Tibial artery (tissue), 4 donors: ENCODE data around the gene ZC3H12C.

Experiments used
- DNase-seq, 2 donors: peaks; one replicate each; pipeline ENCODE4 v3.0.0-alpha.2; 2019
- H3K27ac ChIP-seq, 2 donors: fragments of 200-600 bp; sonication (generic) in 1 of 2; 1 replicate in 1 of 2; 2 replicates in 1 of 2; pipeline ENCODE4 v1.5.1; 2018 to 2019; ENCODE audit warnings: mild to moderate bottlenecking in 1 of 2
- H3K27me3 ChIP-seq, 2 donors: fragments of 200-600 bp; sonication (generic) in 1 of 2; one replicate each; pipeline versions ENCODE4 v1.5.1 to v1.6.0; 2016 to 2019
- H3K36me3 ChIP-seq, 3 donors: fragments of 200-600 bp; sonication (generic) in 2 of 3; one replicate each; pipeline ENCODE4 v1.5.1; 2016 to 2019; ENCODE audit warnings: mild to moderate bottlenecking in 2 of 3
- H3K4me1 ChIP-seq, 4 donors: fragments of 200-600 bp; sonication (generic) in 2 of 4; 1 replicate in 3 of 4; 2 replicates in 1 of 4; pipeline ENCODE4 v1.5.1; 2016 to 2019
- H3K4me3 ChIP-seq, 2 donors: fragments of 200-600 bp; sonication (generic) in 1 of 2; 1 replicate in 1 of 2; 2 replicates in 1 of 2; pipeline ENCODE4 v1.5.1; 2018 to 2019; ENCODE audit warnings: mild to moderate bottlenecking in 2 of 2
- H3K9me3 ChIP-seq, 3 donors: fragments of 200-600 bp; sonication (generic) in 1 of 3; one replicate each; pipeline ENCODE4 v1.5.1; 2016 to 2019
- CTCF ChIP-seq, 2 experiments: fragments of 200-600 bp in 1 of 2; fragments of 450-650 bp in 1 of 2; IDR thresholded peaks; one replicate each; pipeline ENCODE4 v1.5.1; 2017 to 2019; ENCODE audit warnings: antibody characterized with exemption in 2 of 2, mild to moderate bottlenecking in 1 of 2, moderate library complexity in 1 of 2
- intact Hi-C: fragments of 100-400 bp; cut with DNase I; formaldehyde crosslinking; loops from one replicate; pipeline ENCODE4 v1.15.0; 2023; ENCODE audit warnings: low total_unique reads

Gene ZC3H12C

GRCh38 chr11:110092515-110093406 is at the start of gene ZC3H12C:
Gene ZC3H12C (plus strand): TSS chr11:110093392. CDS start chr11:110093412, 20 bp downstream.
- H3K36me3 ChIP-seq, result no peaks in the 10 kb centered on the region
- H3K4me1 ChIP-seq, result peaks cover 0 to 24% (median 7%) of the 10 kb centered on the region in 4 donors
- intact Hi-C loops, result loop anchor here (5.0 to 10.0 kb wide), 4 partner anchors 88 to 1428 kb away; partner anchors contain the start of gene DDX10
- peak within 1 kb of the TSS; percentile 71 to 85 for H3K4me3 ChIP-seq
- H3K9me3 ChIP-seq, result no peaks in the 10 kb centered on the region
- peak; percentile 45 to 70 for TF ChIP-seq CTCF (IDR thresholded peaks at IDR 0.05)
- H3K27me3 ChIP-seq, result no peaks in the 10 kb centered on the region
- peak; percentile 80 to 89 for DNase-seq
- H3K27ac ChIP-seq, result peak within 1 kb of the TSS; percentile 94 to 96

GRCh38 chr11:110044226-110044968 is 48.8 kb upstream of the ZC3H12C start:
- intact Hi-C loops, result no loop called here
- Histone ChIP-seq H3K27me3 (no peaks in the 10 kb centered on the region), H3K9me3 (no peaks in the 10 kb centered on the region), H3K27ac (no peak overlapping the region), H3K4me3 (no peak overlapping the region), H3K36me3 (no peaks in the 10 kb centered on the region), H3K4me1 (no peaks in the 10 kb centered on the region)
- no peak for DNase-seq
- no peak for TF ChIP-seq CTCF (IDR thresholded peaks at IDR 0.05)

GRCh38 chr11:110046775-110047380 is 46.3 kb upstream of the ZC3H12C start:
- Histone ChIP-seq H3K4me1 (no peaks in the 10 kb centered on the region), H3K27me3 (no peaks in the 10 kb centered on the region), H3K4me3 (no peak overlapping the region), H3K36me3 (no peaks in the 10 kb centered on the region), H3K9me3 (no peaks in the 10 kb centered on the region), H3K27ac (no peak overlapping the region)
- intact Hi-C loops, result no loop called here
- no peak for TF ChIP-seq CTCF (IDR thresholded peaks at IDR 0.05)
- DNase-seq, result no peak

GRCh38 chr11:110049501-110050200 is 43.5 kb upstream of the ZC3H12C start:
- H3K27ac ChIP-seq, result no peak overlapping the region
- H3K4me1 ChIP-seq, result no peaks in the 10 kb centered on the region
- peaks cover 0 to 15% (median 0%) of the 10 kb centered on the region in 3 donors for H3K9me3 ChIP-seq
- TF ChIP-seq CTCF (IDR thresholded peaks at IDR 0.05), result no peak
- H3K27me3 ChIP-seq, result no peaks in the 10 kb centered on the region
- no peak for DNase-seq
- no peak overlapping the region for H3K4me3 ChIP-seq
- intact Hi-C loops, result no loop called here
- H3K36me3 ChIP-seq, result no peaks in the 10 kb centered on the region

- Histone ChIP-seq H3K4me1 (no peaks in the 10 kb centered on the region), H3K27ac (no peak overlapping the region), H3K4me3 (no peak overlapping the region), H3K9me3 (peaks cover 0 to 15% (median 0%) of the 10 kb centered on the region in 3 donors), H3K27me3 (no peaks in the 10 kb centered on the region), H3K36me3 (no peaks in the 10 kb centered on the region)
- TF ChIP-seq CTCF (IDR thresholded peaks at IDR 0.05), result no peak
- DNase-seq, result no peak
- intact Hi-C loops, result no loop called here
These were observed 43.0 kb upstream of the ZC3H12C start for GRCh38 chr11:110050201-110050506.
